Stimulated activated CD4-positive, alpha-beta T cell treated with anti-CD3 and anti-CD28 coated beads, Interleukin-4, amount 100 ng/mL, for 24 hours (primary cell): ENCODE data around the gene NUP133.
"Not testable (repeated sequence)": the region's sequence is repeated elsewhere in the genome, so short reads cannot be mapped to it uniquely, and the experiment has no call there.

ENCODE experiments used
- DNase-seq: peaks from one replicate; pipeline ENCODE4 v3.0.0-alpha.2; 2020

Gene NUP133

DNA sequence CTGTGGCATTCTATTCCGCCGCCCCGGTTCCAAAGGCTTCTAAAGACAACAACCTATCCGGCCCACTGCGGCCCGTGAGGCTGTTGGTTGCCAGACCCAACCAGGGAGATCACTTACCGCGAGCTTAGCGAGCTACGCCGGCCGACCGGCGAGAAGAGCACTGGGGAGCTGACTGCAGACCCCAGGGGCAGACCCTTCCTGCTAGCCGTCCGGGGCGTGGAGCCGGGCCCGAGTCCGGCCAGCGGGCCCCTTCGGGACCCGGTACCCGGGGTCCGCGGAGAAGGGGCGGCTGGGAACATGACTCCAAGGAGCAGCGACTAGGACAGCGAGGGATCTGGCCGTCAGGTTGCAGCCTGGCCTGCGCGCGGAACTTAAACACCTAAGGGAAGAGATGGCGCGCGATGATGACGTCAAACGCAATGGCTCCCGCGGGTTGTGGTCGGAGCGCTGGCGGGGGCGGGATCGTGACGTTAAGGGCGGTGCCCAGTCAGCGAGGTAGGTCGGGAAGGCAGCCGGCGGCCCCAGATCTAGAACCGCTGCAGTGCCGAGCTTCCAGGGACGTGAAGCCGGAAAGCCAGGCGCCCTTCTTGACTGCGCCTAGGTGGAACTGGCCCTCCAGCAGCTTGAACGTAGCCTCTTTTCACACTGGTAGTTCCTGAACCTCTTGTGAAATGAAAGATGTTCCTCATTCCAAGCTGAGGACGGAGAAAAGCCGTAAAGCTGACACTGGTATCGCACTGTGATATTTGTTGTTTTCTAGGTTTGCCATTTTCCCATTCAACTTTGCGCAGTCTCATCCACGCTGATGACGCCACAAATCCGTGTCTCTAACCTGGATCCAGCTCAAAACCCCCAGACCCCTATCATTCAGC, at the start of gene NUP133:
TSS of gene NUP133 (minus strand) at position 391 of the 872 bp plus-strand sequence. CDS start at position 299, 92 bp downstream.
- peak; percentile 99 for DNase-seq

DNA sequence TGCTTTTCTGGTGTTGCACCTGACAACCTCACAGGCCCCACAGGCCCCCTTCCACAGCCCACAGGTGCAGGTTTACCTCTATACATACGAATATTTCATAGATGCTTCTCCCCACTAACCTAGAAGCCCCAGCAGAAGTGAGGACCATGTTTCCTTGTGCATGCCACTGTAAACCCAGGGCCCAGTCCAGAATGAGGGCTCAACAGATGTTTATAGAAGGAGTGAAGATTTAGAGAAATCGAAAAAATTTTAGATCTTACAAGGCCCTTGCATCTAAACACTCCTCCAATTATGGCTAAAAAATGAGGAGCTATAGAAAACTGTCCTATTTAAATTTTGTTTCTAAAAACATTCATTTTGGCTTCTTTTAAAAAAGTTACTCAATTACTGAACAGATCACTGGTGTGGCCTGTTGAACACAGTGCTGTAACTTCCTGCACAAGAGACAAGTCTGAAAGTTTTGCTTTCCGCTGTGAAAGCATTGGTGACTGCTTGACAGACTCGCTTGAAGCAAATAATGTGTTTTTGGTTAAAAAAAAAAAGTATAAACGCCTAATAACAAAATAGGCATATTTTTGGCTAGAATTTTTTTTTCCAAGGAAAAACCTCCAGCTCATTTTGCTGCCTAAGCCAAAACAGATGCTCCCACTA, 49.2 kb upstream of the NUP133 start:
- no peak for DNase-seq

DNA sequence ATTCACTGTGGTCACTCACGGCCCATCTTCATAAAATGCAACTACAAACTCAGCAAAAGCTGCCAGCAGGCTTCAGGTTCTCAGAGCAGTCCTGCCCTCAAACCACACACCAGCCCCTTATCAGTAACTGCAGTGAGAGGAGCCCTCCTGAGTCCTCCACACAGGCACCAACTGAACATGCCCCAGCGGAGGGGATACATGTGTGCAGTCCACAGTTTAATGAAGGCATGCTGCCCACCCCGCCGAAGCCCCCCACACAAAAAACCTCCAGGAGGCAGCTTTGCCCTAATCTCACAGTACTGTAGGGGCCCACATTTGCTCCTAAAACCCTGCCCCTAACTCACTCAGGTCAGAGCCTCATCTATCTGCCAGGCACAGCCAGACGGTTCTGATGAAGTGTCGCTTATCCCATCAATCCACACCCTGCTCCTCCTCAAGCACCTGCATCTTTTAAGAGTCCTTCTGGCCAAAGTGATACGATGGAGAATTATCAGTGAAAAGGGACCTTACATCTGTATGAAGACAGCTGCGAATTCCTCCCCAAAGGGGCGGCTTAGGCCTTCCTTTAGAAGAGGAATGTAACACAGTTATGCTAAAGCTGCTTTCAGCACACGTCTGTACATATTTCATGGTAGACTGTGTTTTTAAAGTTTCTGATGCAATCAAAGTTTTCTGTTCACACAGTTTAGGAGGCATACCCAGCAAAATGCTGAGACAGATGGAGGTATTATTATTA, 46.9 kb upstream of the NUP133 start:
- DNase-seq = no peak

DNA sequence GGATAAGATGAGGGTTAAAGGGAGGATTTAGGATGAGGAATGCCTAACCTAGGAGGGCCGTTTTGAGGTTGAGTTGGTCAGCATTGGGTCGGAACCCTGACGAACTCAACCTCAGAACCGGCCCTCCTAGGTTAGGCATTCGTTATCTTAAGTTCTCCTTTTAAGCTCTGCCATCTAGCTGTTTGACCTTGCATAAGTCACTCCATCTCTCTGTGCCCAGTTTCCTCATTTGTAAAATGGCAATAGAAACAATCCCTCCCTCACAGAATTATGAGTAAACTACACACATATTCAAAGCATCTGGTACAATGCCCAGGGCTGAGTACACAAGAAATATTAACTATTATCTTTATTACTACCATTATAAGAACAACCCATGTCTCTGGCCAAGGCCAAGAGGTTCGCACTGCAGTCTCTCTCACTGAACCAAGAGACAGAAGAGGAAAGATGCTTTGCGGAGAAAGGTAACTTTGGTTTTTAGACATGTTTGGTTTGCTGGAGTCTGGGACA, 45.5 kb upstream of the NUP133 start:
- DNase-seq = no peak

DNA sequence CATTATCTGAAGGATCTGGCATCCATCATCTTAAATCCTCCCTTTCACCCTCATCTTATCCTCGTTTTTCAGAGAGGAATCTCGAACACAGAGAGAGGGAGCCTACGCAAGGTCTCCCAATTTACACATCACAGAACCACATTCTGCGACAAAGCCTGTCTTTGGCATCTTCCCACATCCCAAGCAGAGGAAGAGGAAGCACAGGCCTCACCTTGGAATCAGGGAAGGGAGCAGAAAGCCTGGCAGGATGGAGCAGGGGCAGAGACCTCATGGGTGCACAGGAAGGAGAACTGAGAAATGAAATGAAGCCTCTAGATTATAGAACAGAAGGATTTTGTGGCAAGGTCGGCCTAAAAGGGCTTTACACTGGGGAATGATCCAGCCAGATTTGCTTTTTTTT, 44.6 kb upstream of the NUP133 start:
- DNase-seq = no peak

DNA sequence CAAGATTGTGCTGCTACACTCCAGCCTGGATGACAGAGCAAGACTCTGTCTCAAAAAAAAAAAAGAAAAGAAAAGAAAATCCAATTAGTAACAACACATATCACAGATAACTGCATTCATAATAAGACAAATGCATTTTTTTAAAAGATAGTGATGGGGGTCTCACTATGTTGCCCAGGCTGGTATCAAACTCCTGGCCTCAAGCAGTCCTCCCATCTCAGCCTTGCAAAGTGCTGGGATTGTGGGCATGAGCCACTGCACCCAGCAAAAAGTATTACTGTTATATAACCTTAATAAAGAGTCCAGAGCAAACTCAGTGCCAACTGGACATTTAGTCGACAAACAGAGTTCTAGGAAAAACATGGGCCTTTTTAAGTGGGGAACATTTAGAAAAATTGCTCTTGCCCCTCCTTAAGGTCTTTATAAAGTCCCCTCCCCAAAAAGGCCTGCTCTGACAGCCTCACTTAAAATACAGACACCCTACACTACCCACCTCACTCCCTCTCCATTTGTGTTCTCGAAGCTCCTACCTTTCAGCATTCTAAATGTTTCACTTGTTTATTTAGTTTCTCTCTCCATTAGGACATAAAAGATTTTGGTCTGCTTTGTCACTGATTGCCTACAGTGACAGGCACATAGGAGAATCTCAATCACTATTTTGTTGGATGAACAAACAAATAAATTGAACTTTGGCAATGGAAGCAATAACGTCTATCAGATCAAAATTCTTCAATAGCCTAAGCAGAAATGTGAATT, 42.8 kb upstream of the NUP133 start:
- no peak for DNase-seq

DNA sequence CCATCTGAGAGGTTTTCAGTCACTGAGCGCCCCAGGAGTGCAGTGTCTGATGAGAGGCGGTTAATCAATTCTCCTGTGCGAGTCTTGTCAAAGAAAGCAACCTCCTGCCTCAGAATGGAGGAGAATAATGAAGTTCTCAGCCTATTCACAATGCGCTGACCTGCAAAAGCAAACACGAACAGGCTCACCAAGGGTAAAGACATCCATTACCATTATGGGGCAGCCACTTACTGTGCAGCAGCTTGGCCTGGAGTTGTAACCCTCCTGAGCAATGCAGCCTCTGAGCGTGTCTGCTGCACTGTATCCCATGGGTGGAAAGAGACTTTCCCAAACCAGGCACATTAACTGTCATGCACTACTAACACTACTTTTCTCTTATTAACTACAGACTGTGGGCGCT, 39.4 kb upstream of the NUP133 start:
- no peak for DNase-seq

DNA sequence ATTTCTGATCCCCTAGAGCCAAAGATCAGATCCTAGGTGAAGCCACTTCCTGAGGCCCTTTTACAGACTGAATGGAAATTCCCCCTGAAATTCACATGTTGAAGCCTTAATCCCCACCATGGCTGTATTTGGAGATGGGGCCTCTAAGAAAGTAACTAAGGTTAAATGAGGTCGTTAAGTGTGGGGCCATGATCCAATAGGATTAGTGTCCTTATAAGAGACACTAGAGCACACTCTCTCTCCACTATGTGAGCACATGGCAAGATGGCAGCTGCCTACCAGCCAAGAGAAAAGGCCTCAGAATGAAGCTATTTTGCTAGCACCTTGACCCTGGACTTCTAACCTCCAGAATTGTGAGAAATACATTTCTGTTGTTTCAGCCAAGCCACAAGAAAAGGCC, 36.4 kb upstream of the NUP133 start:
- no peak for DNase-seq

DNA sequence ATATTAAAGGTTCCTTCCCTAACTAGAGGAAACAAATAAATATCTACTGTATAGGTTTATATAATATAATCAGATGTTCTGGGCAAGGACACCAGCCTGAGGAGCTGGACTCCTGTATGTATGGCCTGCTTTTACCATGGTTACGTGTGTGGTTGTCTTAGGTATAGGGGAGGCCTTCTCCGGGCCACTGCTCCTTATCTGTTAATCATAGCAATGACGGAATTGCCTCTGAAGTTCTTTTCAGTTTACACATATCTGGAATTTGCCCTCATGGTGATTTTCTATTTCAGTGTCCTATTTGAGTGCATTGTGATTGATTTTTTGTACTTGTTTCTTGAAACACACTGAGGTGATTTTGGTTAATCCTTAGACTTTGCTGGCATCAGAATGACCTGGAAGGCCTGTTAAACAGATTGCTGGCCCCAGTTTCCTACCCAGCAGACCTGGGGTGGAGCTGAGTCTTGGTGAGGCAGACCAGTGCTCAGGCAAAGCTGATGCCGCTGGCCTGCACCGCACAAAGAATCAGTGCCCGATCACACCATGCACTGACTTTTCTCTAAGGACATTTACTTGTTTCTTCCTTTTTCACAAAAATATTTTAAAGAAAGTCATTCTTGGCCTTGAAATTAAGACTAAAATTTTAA, 31.8 kb upstream of the NUP133 start:
- no peak for DNase-seq

DNA sequence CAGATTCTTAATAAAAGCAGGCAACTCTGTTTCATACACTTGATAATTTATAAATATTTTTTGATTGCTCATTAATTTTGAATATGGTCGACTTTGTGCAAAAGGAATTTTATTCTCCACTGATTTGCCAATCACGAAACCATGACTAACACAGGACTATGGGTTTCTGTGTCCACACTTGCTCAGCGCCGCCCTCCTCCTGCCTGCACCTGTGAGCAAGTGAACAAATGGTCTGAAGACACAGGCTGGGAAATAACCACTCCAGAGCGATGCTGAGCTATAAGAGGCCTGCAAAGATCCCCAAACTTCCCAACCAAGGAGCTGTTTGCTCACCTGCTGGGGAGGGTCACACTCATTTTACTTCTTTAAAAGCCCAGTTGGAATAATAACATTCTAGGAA, 30.8 kb upstream of the NUP133 start:
- DNase-seq = no peak

DNA sequence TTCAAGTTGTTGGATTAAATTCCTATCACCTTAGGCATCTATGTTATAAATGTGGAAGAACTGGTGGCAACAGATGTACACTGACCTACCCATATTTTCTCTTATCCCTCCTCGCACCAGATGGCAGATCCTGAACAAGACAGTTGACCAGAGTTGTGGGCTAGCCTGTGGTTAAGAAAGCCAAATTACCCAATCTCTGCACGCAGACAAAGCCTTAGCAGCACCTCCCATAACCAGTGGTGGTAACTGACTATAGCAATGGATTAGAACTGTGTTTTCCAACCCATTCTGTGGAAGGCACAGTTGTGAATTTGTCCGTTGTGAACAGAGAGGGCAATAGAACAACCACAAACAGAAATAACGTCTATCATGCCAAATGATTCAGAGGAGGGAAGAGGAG, 29.8 kb upstream of the NUP133 start:
- no peak for DNase-seq

DNA sequence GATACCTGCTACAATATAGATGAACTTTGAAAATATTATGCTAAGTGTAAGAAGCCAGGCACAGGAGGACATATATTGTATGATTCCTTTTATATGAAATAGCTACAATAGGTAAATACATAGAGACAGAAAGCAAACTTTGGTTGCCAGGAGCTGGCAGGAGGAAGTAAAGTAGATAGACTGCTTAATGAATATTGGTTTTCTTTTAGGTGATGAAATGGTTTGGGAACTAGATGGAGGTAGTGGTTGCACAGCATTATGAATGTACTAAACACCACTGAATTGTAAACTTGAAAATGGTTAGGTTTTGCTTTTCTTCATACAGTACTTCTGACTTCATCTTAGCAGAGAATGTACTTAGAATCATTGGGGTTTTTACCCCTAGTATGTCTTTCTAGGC, 28.8 kb upstream of the NUP133 start:
- no peak for DNase-seq

DNA sequence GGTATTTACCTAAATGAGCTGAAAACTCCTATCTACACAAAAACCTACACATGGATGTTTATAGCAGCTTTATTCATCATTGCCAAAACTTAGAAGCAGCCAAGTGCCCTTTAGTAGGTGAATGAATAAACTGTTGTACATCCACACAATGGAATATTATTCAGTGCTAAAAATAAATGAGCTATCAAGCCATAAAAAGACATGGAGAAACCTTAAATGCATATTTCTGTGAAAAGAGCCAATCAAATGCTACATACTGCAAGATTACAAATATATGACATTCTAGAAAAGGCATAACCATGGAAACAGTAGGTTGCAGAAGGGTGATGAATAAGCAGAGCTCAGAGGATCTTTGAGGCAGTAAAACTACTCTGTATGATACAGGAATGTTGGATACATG, 27.1 kb upstream of the NUP133 start:
- no peak for DNase-seq

DNA sequence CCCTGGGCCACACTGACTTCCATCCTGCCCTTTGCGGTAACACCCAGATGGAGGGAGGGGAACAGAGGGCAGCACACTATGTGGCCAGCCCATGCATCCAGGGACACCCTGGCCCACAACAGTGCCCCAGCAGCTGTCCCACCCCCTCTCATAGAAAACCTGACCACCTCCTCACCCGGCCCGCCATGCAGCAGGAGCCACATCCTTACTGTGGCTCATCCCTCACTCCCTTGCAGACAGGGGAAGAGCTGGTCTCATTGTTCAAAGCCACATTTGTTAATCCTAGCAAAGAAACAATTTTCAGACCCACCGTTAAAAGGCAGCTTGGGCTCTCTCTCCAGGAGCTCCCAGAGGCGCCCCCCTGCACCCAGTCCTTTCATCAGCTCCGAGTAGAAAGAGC, 23.2 kb upstream of the NUP133 start:
- DNase-seq = no peak

DNA sequence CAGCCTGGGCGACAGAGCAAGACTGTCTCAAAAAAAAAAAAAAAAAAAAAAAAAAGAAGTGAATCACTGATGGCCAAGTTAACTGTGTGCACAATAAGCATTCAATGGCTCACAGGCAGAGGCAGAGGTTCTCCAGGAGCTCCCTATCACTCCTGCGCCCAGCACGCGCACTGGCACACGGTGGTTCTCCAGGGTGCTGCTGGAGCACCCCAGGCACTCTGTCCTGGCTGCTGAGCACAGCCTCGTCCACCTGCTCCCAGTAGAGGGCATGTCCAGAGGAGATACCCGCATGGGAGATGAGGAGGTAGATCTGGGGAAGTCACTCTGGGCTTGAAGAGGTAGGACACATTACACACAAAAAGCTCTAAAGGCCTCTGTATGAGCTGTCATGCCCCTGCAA, 21.5 kb upstream of the NUP133 start:
- no peak for DNase-seq

DNA sequence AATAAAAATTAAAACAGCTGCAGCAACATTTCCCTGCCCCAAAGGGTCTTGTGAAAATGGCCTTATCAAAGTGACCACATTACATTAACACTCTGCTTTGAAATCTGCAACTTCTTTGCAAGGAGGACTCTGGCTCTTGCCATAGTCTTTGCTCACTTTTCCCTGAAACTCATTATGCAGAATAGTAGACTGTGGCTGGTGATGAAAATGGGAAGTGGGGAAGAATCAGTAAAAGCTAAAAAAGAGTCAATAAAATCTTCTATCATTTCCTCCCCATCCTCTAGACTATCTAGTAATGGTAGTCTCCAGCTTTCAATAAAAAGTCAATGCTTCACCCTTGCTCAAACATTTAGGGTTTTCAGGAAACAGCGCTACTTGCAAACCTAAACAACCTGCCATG, 18.6 kb upstream of the NUP133 start:
- no peak for DNase-seq

DNA sequence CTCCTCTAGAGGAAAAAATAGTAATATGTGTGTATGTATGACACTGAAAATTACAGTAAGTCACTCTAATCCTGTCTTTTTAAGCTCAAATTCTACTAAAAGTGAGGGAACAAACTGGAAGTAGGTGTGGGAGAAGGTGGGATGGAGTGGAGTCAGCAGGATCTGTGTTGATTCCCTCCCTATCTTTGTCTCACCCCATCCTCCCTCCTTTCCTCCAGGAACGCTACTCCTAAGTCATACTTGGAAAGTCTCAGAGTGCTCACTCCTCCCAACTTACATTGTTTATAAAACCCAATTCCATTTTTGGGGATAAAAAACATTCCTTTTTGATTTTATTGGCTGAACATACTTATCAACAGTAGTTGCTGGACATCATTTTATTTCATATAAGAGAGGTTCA, 14.9 kb upstream of the NUP133 start:
- DNase-seq = no peak

DNA sequence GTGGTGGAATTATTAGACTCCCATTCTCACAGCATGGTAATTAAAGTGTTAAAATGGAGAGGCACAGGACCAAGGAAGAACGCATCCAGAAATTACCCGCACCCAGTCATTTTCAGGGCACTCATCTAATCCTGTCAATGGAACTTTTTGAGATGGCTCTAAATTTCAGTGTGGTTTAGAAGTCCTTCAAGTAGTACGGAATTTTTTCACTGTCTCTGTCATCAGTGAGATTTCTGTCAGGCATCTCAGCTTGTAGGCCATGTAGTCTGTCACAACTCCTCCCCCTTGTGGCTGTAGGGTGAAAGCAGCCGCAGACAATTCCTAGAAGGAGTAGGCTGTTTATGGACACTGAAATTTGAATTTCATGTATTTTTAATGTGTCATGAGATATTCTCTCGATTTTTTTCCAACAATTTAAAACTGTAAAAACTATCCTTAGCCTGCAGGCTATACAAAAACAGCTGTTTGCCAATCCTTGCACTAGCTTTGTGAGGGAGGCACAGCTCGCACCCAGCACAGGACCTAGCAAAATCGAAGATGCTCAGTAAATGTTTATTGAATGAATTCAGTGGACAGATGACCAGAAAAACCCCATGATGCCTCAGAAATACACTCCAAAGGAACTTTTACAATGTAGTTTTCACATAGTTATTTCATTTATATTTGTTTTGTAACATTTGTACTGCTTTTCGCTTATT, 6.6 kb upstream of the NUP133 start:
- DNase-seq = peak; percentile 69

DNA sequence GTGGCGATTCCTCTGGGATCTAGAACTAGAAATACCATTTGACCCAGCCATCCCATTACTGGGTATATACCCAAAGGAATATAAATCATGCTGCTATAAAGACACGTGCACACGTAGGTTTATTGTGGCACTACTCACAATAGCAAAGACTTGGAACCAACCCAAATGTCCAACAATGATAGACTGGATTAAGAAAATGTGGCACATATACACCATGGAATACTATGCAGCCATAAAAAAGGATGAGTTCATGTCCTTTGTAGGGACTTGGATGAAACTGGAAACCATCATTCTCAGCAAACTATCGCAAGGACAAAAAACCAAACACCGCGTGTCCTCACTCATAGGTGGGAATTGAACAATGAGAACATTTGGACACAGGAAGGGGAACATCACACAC, 3.5 kb upstream of the NUP133 start:
- DNase-seq = not testable (repeated sequence)

DNA sequence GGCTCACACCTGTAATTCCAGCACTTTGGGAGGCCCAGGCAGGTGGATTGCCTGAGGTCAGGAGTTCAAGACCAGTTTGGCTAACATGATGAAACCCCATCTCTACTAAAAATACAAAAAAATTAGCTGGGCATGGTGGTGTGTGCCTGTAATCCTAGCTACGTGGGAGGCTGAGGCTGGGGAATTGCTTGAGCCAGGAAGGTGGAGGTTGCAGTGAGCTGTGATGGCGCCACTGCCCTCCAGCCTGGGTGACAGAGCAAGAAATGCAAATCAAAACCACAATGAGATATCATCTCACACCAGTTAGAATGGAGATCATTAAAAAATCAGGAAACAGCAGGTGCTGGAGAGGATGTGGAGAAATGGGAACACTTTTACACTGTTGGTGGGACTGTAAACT, 3.1 kb upstream of the NUP133 start:
- not testable (repeated sequence) for DNase-seq

DNA sequence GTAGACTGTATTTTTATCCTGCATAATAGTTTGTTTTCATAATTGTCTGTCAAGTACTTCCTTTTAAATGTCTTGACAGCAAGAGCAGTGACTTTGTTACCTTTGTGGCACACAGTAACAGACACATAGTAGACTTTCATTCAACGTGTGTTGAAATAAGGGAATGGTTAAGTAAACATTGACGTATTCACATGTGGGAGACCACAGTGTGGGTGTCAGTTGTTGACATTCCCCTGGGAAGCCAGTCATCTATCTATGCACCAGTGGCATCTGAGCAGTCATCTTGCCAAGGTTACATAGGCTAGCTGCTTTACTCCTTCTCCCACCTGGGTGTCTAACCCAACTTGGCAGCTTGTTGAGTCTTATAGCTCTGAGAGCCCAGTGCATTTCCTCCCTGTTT, 1.4 kb upstream of the NUP133 start:
- DNase-seq = no peak
